NCI-H2196 treated with DMSO at 0.1 percent for 48 hours (cell line): ENCODE measurements around the gene TUBGCP2.

Experiments
- DNase-seq: peaks from one replicate; lab custom pipeline; 2025; ENCODE audit not compliant: unreplicated experiment; lab: John Stamatoyannopoulos, UW

The TUBGCP2 gene

GRCh38 chr10:133280391-133281059 is 28.1 kb downstream of the TUBGCP2 start:
- no peak for DNase-seq

DNA sequence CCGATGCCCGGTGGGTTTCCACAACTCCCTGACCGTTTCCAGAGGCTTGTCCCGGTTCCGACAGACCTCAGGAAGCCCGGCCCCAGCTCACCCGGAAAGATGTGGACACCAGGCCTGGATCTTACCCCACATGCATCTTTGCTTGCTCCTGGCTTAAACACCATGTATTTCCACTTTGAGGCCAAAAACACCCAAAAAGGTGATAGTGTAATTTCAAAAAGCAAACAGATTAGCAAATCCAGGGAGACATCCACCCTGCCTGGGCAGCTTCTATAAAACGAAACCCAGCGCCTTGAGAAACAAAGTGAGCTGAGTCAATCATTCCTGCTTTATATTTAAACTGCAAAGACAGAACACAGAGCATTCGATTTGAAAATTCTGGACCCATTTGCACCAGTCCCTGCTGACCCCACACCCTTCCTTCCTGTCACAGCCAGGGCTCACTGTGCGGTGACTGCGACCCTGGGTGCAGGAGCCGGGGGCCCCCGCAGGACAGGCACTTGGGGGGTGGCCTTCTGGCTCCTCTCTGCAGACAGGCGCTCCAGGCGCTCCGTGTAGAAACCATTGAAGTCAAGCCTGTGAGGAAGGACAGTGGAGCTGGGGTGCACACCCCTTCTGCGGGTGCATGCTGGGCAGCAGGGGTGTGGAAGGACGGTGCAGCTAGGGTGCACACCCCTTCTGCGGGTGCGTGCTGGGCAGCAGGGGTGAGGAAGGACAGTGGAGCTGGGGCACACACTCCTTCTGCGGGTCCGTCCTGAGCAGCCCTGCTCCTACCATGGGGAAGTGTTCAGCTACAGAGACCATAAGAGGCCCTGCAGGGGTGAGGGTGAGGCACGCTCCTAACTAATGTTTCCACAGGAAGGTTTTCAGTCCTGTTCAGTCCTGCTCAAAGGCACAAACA is 29.1 kb downstream of the TUBGCP2 start:
- DNase-seq: no peak

GRCh38 chr10:133278577-133279265 is 30.0 kb downstream of the TUBGCP2 start:
- no peak for DNase-seq

- no peak for DNase-seq
These were observed 30.6 kb downstream of the TUBGCP2 start for GRCh38 chr10:133277993-133278576.

DNA sequence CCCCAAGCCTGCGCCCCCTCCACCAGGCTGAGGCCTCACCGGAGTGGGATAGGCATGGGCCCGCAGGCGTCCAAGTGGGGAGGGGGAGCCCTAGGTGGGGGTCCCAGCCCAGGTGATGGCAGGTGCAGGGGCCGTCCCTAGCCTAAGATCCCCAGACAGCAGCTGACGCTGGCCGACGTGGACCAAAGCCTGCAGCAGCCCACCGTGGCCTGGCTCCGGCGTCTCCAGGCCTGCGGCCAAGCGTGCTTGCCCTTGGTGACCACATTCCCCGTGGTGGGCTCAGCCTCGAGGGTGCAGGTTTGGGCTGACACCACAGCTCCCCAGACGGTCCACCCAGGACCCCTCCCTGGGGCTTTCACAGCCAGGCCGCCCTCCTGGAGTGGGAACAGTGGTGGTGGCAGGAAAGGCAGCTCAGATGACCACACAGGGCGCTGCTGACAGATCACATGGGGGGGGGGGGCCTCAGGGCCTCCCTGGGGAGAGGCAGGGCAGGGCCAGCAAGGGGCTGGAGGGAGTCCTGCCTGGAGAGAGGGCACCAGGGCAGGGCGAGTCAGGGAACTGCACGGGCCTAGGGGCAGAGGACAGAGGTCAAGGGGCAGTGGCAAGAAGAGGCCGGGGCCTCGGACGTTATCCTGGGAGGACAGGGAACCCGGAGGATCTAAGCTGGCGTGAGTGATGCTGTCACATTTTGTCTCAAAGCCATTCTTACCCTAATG is 31.2 kb downstream of the TUBGCP2 start:
- no peak for DNase-seq

GRCh38 chr10:133276435-133277201 is 32.1 kb downstream of the TUBGCP2 start, which contains the start of gene ADAM8:
Gene ADAM8 (minus strand): TSS chr10:133276868. CDS start chr10:133276817, 51 bp downstream.
- no peak for DNase-seq

- DNase-seq: no peak
These were observed 32.6 kb downstream of the TUBGCP2 start for GRCh38 chr10:133276100-133276434.

- no peak for DNase-seq
These were observed 33.0 kb downstream of the TUBGCP2 start for GRCh38 chr10:133275684-133276092.

DNA sequence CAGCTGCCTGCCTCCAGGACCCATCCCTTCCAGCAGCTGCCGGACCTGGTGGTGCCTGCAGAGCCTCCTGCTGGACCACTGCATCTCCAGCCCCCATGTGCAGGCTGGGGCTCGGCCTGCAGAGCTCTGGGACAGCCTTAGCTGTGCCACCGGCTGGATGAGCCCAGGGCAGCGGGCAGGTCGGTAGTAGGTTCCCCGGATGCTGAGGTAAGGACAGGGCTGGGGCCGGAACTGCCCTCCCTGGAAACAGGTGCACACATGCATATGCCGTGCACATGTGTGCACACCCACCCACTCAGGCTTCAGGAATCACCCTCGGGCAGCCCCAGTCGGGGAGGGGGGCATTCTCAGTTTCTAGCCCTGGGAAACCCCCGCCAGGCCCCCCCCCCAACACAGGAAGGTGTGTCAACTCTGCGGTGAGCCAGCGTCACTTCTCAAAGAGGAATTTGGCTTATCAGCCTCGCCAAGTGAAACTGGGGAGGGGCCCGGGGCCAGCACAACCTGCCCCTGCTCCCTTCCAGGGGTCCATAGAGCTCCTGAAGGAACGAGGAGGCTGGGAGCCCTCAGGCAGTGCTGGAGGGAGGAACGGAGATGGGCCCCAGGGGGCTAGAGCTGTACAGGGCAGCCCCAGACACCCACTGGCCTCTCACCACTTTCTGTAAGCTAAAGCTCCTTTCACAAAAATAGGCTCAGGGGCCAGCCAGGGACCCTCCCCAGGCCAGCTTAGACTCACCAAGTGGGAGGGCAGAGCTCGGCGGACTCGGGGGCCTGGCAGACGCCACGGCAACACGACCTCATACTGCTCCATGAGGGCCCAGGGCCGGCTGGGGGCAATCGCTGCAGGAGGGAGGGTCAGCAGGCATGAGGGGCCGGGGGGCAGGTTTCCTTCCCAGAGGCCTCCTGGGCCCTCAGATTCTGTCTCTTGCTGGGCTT is 33.7 kb downstream of the TUBGCP2 start:
- DNase-seq: no peak

- no peak for DNase-seq
These were observed 35.0 kb downstream of the TUBGCP2 start for GRCh38 chr10:133273534-133274143.

DNA sequence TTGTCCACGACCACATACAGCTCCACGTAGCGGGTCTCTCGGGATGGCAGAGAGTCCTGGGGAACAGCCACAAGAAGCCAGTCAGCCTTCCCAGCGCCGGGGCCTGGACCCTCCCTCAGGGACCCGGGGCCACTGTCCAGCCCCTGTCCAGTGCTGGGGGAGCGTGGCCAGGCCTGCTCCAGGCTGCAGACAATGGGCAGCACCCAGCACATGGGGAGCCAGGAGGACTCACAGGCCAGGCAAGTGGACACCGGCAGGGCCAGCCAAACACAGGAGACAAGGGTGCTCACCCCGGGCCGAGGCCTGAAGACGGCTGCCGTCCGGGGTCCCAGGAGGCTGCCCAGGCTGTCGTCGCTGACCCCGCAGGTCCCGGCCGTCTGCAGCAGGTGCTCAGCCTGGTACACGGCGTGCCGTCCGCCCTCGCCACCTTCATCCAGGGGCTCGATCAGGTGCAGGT is 35.7 kb downstream of the TUBGCP2 start:
- DNase-seq: no peak

- DNase-seq: no peak
These were observed 36.2 kb downstream of the TUBGCP2 start for GRCh38 chr10:133272301-133272963.

- DNase-seq: no peak
These were observed 37.0 kb downstream of the TUBGCP2 start for GRCh38 chr10:133271521-133272300.

DNA sequence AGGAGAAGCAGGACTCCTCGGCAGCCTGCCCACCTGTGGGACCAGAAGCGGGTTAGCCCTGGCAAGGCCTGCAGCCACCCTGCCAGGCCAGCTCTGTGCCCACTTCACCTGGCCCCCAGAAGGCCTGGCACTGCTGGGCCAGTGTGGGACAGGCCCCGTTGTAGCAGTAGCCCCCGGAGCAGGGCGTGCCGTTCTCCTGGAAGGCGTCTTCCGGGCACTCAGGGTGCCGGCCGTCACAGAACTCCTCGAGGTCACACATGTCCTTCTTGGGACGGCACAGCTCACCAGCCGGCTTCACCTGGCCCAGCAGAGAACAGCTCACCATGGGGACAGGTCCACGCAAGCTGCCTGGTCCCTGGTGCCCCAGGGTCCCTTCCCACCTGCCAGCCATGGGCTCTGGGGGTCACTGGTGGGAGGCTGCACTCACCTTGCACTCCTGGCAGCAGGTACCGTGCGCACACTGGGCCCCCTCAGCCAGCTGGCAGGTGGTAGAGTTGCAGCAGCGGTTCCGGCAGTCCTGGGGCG is 37.8 kb downstream of the TUBGCP2 start:
- no peak for DNase-seq

- no peak for DNase-seq
These were observed 38.5 kb downstream of the TUBGCP2 start for GRCh38 chr10:133270204-133270603.

GRCh38 chr10:133269367-133269766 is 39.3 kb downstream of the TUBGCP2 start:
- DNase-seq: no peak

DNA sequence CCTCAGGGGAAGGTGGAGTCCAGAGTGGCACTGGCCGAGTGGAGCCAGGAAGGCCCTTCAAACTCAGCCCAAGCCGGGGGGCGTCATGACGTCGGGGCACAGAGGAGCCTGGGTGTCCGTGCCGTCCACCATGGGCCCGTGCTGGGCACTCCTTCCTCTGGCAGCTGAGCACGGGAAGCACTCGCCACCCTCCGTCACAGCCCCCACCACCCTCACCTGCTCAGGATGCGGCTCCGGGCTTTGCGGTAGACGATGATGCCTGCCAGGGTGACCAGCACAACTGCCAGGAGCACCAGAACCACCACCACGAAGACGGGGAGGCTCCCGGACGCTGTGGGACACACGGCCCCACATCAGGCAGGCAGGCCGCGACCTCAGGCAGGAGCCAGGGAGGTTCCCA is 40.1 kb downstream of the TUBGCP2 start:
- no peak for DNase-seq
